IPS-15b (cell line): ENCODE measurements around the gene UROS.
A peak's percentile ranks its signal among the peaks of the same experiment; 100 is the strongest.

Experiments used
- H3K27me3 ChIP-seq: one replicate; pipeline ENCODE4 v1.6.1; 2013; ENCODE audit warnings: low read length; ENCODE audit not compliant: control insufficient read depth, insufficient read depth
- H3K36me3 ChIP-seq: one replicate; pipeline ENCODE4 v1.6.1; 2013; ENCODE audit warnings: low read length; ENCODE audit not compliant: control insufficient read depth, insufficient read depth
- H3K4me1 ChIP-seq: one replicate; pipeline ENCODE4 v1.6.1; 2013; ENCODE audit warnings: mild to moderate bottlenecking, low read length; ENCODE audit not compliant: control insufficient read depth, insufficient read depth
- H3K4me3 ChIP-seq: one replicate; pipeline ENCODE4 v1.5.1; 2013; ENCODE audit warnings: low read depth, low read length
- H3K9ac ChIP-seq: one replicate; pipeline ENCODE4 v1.6.1; 2013; ENCODE audit warnings: low read depth, mild to moderate bottlenecking, low read length
- H3K9me3 ChIP-seq: one replicate; pipeline ENCODE4 v1.6.1; 2013; ENCODE audit warnings: mild to moderate bottlenecking, low read length; ENCODE audit not compliant: control insufficient read depth, insufficient read depth

Gene UROS

DNA sequence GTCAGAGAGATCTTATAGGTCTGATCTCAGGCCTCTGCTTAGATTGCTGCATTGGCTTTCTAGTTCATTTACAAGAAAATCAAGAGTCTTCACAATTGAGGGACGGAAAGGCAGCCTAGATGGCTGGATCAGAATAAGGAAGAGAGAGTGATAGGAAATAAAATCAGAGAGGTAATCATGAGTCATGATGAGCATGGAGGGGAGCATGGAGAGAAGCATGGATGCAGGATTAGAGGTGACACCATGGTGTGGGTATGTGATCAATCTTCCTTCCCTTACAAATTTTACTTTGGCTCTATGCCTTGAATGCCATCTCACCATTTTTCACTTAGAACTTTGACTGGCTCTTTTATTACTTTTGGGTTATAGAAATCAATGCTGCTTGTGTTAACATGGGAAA is 1.7 kb upstream of the UROS start:
- Histone ChIP-seq H3K4me3 (peak overlapping the region; percentile 99), H3K9ac (peak overlapping the region; percentile 14), H3K36me3 (peaks cover 17% of the 10 kb centered on the region), H3K9me3 (no peaks in the 10 kb centered on the region), H3K4me1 (no peaks in the 10 kb centered on the region), H3K27me3 (no peaks in the 10 kb centered on the region)

GRCh38 chr10:125823663-125824251 is 699 bp upstream of the UROS start:
- Histone ChIP-seq H3K36me3 (peaks cover 10% of the 10 kb centered on the region), H3K9me3 (no peaks in the 10 kb centered on the region), H3K4me3 (peak overlapping the region; percentile 99), H3K9ac (peak overlapping the region; percentile 99), H3K4me1 (no peaks in the 10 kb centered on the region), H3K27me3 (no peaks in the 10 kb centered on the region)

GRCh38 chr10:125820701-125821100 is 2.4 kb downstream of the UROS start:
- H3K4me1 ChIP-seq = no peaks in the 10 kb centered on the region
- no peaks in the 10 kb centered on the region for H3K9me3 ChIP-seq
- H3K36me3 ChIP-seq = peaks cover 2% of the 10 kb centered on the region
- H3K4me3 ChIP-seq = no peak overlapping the region
- H3K27me3 ChIP-seq = no peaks in the 10 kb centered on the region
- no peak overlapping the region for H3K9ac ChIP-seq

DNA sequence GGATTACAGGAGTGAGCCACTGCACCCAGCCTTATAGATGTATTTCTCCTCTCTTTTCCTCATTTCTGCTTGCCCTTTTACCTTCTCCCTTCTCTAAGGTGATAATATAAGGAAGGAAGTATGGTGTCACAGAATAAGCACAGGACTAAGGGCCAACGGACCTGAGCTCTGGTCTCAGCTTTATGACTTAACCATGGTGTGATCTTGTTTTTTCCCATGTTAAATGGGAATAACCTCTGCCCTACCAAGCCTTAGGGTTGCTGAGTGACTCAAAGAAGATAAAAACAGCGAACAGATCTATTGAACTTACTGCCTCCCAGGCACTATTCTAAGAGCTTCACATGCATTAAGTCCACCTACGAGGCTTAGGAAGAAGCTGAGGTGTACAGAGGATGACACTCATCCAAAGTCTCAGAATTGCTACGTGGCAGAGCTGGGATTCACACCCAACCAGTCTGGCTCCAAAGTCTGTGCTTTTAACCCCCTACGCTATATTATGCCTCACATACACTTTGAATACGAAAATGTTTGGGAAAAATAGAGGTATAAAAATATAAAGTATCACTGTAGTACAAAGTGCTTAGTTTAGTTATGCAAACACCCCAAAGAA is 5.6 kb downstream of the UROS start:
- H3K9ac ChIP-seq = no peak overlapping the region
- no peaks in the 10 kb centered on the region for H3K4me1 ChIP-seq
- H3K4me3 ChIP-seq = no peak overlapping the region
- H3K36me3 ChIP-seq = peaks cover 6% of the 10 kb centered on the region
- no peaks in the 10 kb centered on the region for H3K9me3 ChIP-seq
- no peaks in the 10 kb centered on the region for H3K27me3 ChIP-seq

GRCh38 chr10:125816548-125816947 is 6.5 kb downstream of the UROS start:
- Histone ChIP-seq H3K4me3 (no peak overlapping the region), H3K27me3 (no peaks in the 10 kb centered on the region), H3K36me3 (peaks cover 6% of the 10 kb centered on the region), H3K9me3 (no peaks in the 10 kb centered on the region), H3K4me1 (no peaks in the 10 kb centered on the region), H3K9ac (no peak overlapping the region)

- Histone ChIP-seq H3K9me3 (no peaks in the 10 kb centered on the region), H3K9ac (no peak overlapping the region), H3K4me3 (no peak overlapping the region), H3K4me1 (no peaks in the 10 kb centered on the region), H3K27me3 (no peaks in the 10 kb centered on the region), H3K36me3 (peaks cover 9% of the 10 kb centered on the region)
Measured at GRCh38 chr10:125815764-125816163, 7.3 kb downstream of the UROS start.

DNA sequence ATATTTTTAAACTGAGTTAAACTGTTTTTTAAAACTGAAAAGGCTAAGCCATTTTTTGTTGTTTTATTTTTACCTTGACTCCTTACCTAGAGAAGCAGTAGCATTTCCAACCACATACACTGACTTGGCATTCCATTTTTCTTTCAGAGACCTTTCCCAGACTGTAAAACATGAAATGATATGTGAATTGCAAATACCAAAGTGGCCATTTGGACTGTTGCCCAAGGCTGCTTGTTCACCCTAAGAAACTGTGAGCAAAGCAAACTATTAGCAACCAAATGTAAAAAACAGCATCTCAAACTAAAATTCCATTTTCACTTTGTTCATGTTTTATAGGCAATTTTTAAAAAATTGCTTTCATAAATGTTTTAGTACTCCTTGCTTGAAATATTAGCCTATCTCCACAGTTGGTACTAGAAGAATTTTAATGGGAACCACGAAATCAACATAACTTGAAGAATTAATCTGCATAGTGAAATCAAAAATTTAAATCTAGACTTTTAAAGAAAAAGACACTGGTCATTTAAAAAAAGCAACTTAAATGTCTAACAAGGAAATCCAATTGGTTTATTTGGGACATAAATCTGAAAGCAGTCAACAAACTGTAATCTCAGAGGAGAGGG is 10.8 kb downstream of the UROS start:
- Histone ChIP-seq H3K4me1 (no peaks in the 10 kb centered on the region), H3K36me3 (peaks cover 12% of the 10 kb centered on the region), H3K9ac (no peak overlapping the region)

GRCh38 chr10:125811251-125811650 is 11.8 kb downstream of the UROS start:
- peaks cover 12% of the 10 kb centered on the region for H3K36me3 ChIP-seq
- no peaks in the 10 kb centered on the region for H3K9me3 ChIP-seq
- H3K4me1 ChIP-seq = no peaks in the 10 kb centered on the region
- no peak overlapping the region for H3K4me3 ChIP-seq
- H3K27me3 ChIP-seq = no peaks in the 10 kb centered on the region
- H3K9ac ChIP-seq = no peak overlapping the region

More for the DNA sequence above, 10.8 kb downstream of the UROS start:
- H3K4me3 ChIP-seq = no peak overlapping the region
- no peaks in the 10 kb centered on the region for H3K27me3 ChIP-seq
- no peaks in the 10 kb centered on the region for H3K9me3 ChIP-seq

DNA sequence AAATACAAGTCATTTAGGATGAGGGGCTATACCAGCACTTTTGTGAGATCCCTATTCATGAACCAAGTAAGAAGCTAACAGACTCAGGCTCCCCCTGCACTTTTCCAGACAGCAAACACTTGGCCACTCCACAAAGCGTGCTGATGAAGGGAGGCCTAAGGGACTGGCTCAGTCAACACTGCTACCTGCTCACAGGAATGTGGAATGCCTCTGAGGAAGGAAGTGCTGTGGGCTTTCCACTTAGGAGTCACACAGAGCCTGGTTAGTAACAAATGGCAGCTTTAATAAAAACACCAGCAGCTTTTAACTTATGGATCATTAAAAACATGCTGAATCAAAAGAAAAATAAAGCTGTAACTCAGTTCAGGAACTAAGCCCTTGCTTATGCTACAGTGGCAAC is 15.0 kb downstream of the UROS start:
- no peak overlapping the region for H3K4me3 ChIP-seq
- H3K9ac ChIP-seq = no peak overlapping the region
- no peaks in the 10 kb centered on the region for H3K9me3 ChIP-seq
- no peaks in the 10 kb centered on the region for H3K4me1 ChIP-seq
- peaks cover 14% of the 10 kb centered on the region for H3K36me3 ChIP-seq
- H3K27me3 ChIP-seq = no peaks in the 10 kb centered on the region

DNA sequence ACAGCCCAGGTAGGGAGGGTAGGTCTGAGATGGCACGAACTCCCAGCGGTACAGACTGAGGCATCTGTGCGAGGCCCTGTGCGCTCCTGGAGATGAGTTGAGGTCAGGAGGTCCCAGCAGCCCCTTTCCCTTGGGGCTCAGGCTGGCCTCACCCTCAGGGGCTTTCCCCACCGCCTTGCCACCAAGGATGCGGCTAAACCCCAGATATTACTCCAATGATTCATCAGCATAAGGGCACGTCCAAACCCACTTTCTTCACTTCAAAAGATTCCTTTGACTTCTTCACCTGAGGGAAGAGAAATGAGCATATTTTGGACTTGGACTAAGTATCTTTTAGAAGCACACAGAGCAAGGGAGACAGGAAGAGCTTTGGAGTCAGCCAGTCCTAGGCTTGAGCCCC is 20.3 kb downstream of the UROS start:
- no peaks in the 10 kb centered on the region for H3K9me3 ChIP-seq
- peaks cover 7% of the 10 kb centered on the region for H3K36me3 ChIP-seq
- no peaks in the 10 kb centered on the region for H3K27me3 ChIP-seq
- H3K4me3 ChIP-seq = no peak overlapping the region
- H3K4me1 ChIP-seq = no peaks in the 10 kb centered on the region
- H3K9ac ChIP-seq = no peak overlapping the region

DNA sequence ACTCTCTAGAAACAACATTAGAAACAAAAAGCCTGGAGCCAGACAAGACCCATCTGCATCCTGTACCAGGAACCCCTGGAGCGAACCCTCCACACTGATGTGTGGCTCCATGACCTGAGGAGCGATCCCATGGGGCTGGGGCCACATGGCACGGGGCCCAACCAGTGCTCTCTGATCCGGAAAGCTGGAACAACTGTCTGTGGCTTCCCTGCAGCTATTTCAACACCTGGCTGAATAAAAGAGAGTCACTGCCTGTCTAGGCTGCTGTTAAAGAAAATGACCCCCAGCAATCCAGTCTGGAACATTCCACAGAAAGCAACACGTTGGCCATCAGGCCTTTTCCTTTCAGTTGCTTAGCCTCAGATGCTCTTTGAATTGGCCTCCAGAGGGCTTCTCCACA is 20.9 kb downstream of the UROS start:
- H3K9ac ChIP-seq = no peak overlapping the region
- H3K27me3 ChIP-seq = no peaks in the 10 kb centered on the region
- no peaks in the 10 kb centered on the region for H3K4me1 ChIP-seq
- H3K36me3 ChIP-seq = peaks cover 7% of the 10 kb centered on the region
- H3K9me3 ChIP-seq = no peaks in the 10 kb centered on the region
- H3K4me3 ChIP-seq = no peak overlapping the region

- Histone ChIP-seq H3K4me1 (no peaks in the 10 kb centered on the region), H3K9ac (no peak overlapping the region), H3K4me3 (no peak overlapping the region), H3K9me3 (no peaks in the 10 kb centered on the region), H3K36me3 (peaks cover 7% of the 10 kb centered on the region), H3K27me3 (no peaks in the 10 kb centered on the region)
Measured at GRCh38 chr10:125801574-125801973, 21.5 kb downstream of the UROS start.
